GM18907 (cell line): ENCODE measurements around the gene ZNF763.
"Not testable (repeated sequence)": the region's sequence is repeated elsewhere in the genome, so short reads cannot be mapped to it uniquely, and the experiment has no call there.

Source experiments
- ATAC-seq: cut with Tn5 transposase; IDR thresholded peaks from one replicate; pipeline ENCODE4 v1.9.1; 2021; ENCODE audit warnings: mild to moderate bottlenecking, moderate library complexity; ENCODE audit not compliant: unreplicated experiment

Gene ZNF763

DNA sequence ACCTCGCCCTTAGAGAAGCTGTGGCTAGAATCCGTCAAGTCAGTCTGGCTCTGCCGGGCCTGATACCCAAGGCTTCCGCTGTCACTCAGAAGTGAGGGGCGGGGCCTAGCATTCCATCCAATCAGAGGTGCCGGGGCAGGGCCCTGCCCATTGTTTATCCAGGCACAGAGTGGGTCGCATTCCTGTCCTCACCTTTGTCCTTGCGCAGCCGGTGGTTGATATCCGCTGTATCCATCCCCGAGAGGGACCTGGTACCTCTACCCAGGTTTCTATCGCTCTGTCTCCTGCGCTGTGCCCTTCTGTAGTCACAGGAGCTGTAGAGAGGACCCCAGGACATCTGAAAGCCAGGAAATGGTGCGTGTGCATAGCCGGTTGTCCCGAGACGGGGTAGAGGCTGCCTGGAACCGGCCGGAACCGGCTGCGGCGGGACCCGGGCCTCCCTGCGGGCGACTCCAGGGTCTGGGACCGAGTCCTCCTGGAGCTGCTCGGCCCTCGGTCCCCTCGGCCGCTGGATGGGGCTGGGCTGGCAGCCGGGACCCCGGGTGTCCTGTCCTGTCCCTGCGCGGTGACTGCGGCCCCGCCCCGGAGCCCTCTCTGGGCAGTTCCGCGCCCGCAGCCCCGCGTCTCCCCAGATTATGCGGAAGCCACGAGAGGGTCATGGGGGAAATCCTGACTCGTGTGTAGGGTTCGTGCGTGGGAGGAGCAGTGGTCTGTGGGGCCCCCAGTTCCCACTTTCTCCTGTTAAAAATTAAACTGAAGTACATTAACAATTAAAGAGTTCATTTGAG is at the start of gene ZNF763:
Gene ZNF763 (plus strand): TSS at position 183 of the 788 bp plus-strand sequence. CDS start 169 bp downstream, at position 352.
- ATAC-seq: peak; percentile 86

- no peak for ATAC-seq
Measured at GRCh38 chr19:11921852-11922495, 42.9 kb upstream of the ZNF763 start.

- peak; percentile 84 for ATAC-seq
Measured at GRCh38 chr19:11924886-11925650, 39.8 kb upstream of the ZNF763 start, which contains the start of gene ZNF700. TSS of gene ZNF700 (plus strand) at chr19:11925107. CDS start at chr19:11925211, 104 bp downstream.

DNA sequence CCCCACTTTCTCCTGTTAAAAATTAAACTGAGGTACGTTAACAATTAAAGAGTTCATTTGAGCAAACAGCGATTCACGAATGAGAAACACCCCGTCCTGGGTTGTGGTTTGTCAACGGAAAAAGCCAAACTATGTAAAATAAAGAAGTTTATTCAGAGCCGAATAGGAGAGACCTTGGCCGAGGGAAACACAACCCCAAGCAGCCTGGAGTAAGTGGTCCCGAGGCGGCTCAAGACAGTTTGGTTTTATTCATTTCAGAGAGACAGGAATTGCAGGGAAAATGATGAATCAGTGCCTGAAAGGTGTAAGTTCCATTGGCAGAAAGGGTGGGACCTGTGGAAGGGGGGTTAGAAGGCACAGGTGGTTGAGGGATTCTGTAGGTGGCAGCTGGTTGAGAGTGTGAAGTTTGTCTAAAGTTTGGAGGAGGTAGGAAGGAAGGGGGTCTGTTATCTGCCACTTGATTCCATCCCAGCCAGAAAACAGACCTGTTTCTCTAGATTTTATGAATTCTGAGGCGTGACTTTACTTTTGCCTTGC is 39.1 kb upstream of the ZNF763 start:
- ATAC-seq: not testable (repeated sequence)

GRCh38 chr19:11927227-11927626 is 37.6 kb upstream of the ZNF763 start:
- no peak for ATAC-seq

DNA sequence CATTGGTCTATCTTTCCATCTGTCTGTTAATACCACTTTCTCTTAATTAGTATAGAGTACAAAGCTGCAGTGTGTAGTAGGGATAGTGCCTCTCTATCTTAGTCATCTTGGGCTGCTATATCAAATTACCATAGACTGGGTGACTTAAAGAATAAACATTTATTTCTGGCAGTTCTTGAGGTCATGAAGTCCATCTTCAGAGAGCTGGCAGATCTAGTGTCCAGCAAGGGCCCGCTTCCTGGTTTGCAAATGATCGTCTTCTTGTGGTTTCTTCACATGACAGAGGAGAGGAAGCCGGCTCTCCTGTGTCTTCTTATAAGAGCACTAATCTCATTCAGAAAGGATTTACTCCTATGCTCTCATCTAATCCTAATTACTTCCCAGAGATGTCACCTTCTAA is 33.8 kb upstream of the ZNF763 start:
- ATAC-seq: no peak

GRCh38 chr19:11931513-11931912 is 33.3 kb upstream of the ZNF763 start:
- no peak for ATAC-seq

GRCh38 chr19:11935829-11936228 is 29.0 kb upstream of the ZNF763 start:
- not testable (repeated sequence) for ATAC-seq

- ATAC-seq: not testable (repeated sequence)
Measured at GRCh38 chr19:11938383-11938782, 26.5 kb upstream of the ZNF763 start.

- ATAC-seq: not testable (repeated sequence)
Measured at GRCh38 chr19:11941361-11941887, 23.4 kb upstream of the ZNF763 start.

GRCh38 chr19:11942008-11942842 is 22.6 kb upstream of the ZNF763 start:
- no peak for ATAC-seq

DNA sequence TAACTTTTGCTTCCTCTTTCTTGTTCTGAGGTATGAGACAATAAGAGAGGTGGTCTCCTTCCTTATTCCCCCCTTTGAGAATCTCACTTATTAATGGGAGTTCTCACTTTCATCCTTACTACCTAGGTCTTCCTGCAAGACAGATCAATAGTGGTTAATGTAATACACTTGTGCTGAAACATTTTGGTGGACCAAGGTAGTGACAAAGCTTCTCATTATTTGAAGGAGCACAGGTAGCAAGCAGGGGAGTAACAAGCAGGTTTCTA is 22.1 kb upstream of the ZNF763 start:
- no peak for ATAC-seq

DNA sequence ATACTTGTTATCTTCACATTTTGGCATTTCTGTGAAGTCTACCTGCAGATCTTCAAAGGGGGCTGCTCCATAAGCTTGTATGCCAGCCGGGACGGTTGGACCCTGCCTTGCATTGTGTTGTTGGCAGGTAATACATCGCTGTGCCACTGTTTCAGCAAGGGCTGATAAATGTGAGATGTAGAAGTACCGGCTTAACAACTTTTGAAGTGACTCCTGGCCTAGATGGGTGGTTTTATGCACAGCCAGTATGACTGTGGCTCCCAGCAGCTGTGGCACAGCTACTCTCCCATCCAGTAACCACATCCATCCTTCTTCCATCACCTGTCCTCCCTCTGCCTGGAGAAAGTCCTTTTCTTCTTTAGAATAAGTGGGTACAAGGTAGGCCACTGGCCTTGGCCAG is 20.2 kb upstream of the ZNF763 start:
- ATAC-seq: no peak

GRCh38 chr19:11948646-11949045 is 16.2 kb upstream of the ZNF763 start:
- ATAC-seq: no peak

GRCh38 chr19:11949201-11949600 is 15.6 kb upstream of the ZNF763 start:
- no peak for ATAC-seq

DNA sequence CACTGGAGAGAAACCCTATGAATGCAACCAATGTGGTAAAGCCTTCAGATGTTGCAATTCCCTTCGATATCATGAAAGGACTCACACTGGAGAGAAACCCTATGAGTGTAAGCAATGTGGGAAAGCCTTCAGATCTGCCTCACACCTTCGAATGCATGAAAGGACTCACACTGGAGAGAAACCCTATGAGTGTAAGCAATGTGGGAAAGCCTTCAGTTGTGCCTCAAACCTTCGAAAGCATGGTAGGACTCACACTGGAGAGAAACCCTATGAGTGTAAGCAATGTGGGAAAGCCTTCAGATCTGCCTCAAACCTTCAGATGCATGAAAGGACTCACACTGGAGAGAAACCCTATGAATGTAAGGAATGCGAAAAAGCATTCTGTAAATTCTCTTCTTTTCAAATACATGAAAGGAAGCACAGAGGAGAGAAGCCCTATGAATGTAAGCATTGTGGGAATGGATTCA is 15.2 kb upstream of the ZNF763 start:
- ATAC-seq: not testable (repeated sequence)

GRCh38 chr19:11950312-11950711 is 14.5 kb upstream of the ZNF763 start:
- ATAC-seq: no peak

- no peak for ATAC-seq
Measured at GRCh38 chr19:11963566-11964355, 1.1 kb upstream of the ZNF763 start.

DNA sequence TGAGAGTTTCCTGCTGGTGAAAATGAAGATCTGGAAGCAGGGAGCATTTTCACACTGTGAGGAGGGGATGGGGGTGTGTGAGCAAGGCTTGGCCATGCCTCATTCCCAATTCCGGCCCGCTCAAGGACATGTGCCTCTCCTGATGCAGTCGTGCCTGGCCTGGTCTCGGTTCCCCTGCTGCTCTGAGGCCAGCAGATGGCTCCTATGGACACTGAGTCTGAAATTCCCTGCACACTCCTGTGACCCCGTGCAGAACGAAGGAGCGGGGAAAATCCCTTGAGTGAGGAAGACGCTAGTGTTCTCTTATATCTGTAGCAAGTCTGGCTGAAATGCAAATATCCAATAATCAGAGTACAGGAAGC is 363 bp upstream of the ZNF763 start:
- no peak for ATAC-seq
